Naive thymus-derived CD4-positive, alpha-beta T cell (primary cell): ENCODE results near the gene RAC2. TPM values are rescaled to one million over a fixed set of nuclear protein-coding genes. Genes with fewer than 3 reads are reported as not detected.
"Not testable (repeated sequence)": the region's sequence is repeated elsewhere in the genome, so short reads cannot be mapped to it uniquely, and the experiment has no call there.

Source experiments
- ATAC-seq: fragments of 150-1000 bp; cut with Tn5 transposase; 2 replicates; pipeline ENCODE4 v1.10.0; 2021; ENCODE audit warnings: mild to moderate bottlenecking, moderate library complexity
- CTCF ChIA-PET: fragments of 350-600 bp; sonication (Branson Sonifier 250); formaldehyde crosslinking; loops from one replicate; lab custom pipeline; 2021; ENCODE audit warnings: antibody characterized with exemption; lab: Charles Lee
- POLR2A ChIA-PET: fragments of 350-600 bp; sonication (Branson Sonifier 250); formaldehyde crosslinking; loops from one replicate; lab custom pipeline; 2021; ENCODE audit warnings: antibody characterized with exemption, inconsistent platforms; lab: Charles Lee
- DNase-seq, 9 donors: peaks; one replicate each; pipeline versions ENCODE4 v3.0.0 to v3.0.0-alpha.2; 2020 to 2022; ENCODE audit warnings: mixed read lengths in 1 of 9
- H3K27ac ChIP-seq: one replicate; pipeline ENCODE4 v1.7.0; 2013; ENCODE audit warnings: mild to moderate bottlenecking, low read depth, low read length, moderate library complexity
- H3K27me3 ChIP-seq, 2 donors: one replicate each; pipeline ENCODE4 v1.7.0; 2013; ENCODE audit warnings: low read length in 2 of 2, mild to moderate bottlenecking in 2 of 2, moderate library complexity in 2 of 2; ENCODE audit not compliant: control insufficient read depth in 2 of 2, insufficient read depth in 2 of 2
- H3K36me3 ChIP-seq, 3 experiments: 1 replicate in 2 of 3; 2 replicates in 1 of 3; pipeline ENCODE4 v1.7.0; 2013; ENCODE audit warnings: low read length in 3 of 3, mild to moderate bottlenecking in 3 of 3, moderate library complexity in 1 of 3; ENCODE audit not compliant: insufficient read depth in 3 of 3, control insufficient read depth in 2 of 3
- H3K4me1 ChIP-seq, 2 donors: one replicate each; pipeline ENCODE4 v1.7.0; 2013; ENCODE audit warnings: low read length in 2 of 2, mild to moderate bottlenecking in 2 of 2, moderate library complexity in 1 of 2; ENCODE audit not compliant: control insufficient read depth in 2 of 2, insufficient read depth in 2 of 2
- H3K4me3 ChIP-seq: 2 replicates; pipeline ENCODE4 v1.7.0; 2013; ENCODE audit warnings: mild to moderate bottlenecking, low read length
- H3K9me3 ChIP-seq, 3 experiments: 1 replicate in 2 of 3; 2 replicates in 1 of 3; pipeline ENCODE4 v1.7.0; 2013; ENCODE audit warnings: low read length in 3 of 3; ENCODE audit not compliant: control insufficient read depth in 2 of 3
- H3K27ac Mint-ChIP-seq, 9 donors: one replicate each; pipeline ENCODE4 v1.8.0; 2020 to 2022; ENCODE audit warnings: mixed read lengths in 9 of 9, mild to moderate bottlenecking in 8 of 9, moderate library complexity in 5 of 9, inconsistent platforms in 2 of 9
- H3K27me3 Mint-ChIP-seq, 5 donors: one replicate each; pipeline ENCODE4 v1.8.0; 2021 to 2022; ENCODE audit warnings: mixed read lengths in 5 of 5, mild to moderate bottlenecking in 1 of 5
- H3K36me3 Mint-ChIP-seq, 5 donors: one replicate each; pipeline ENCODE4 v1.8.0; 2020 to 2022; ENCODE audit warnings: mixed read lengths in 5 of 5, mild to moderate bottlenecking in 3 of 5, inconsistent platforms in 1 of 5
- H3K4me1 Mint-ChIP-seq, 7 donors: one replicate each; pipeline ENCODE4 v1.8.0; 2020 to 2022; ENCODE audit warnings: mixed read lengths in 7 of 7, mild to moderate bottlenecking in 3 of 7, inconsistent platforms in 1 of 7
- H3K4me3 Mint-ChIP-seq, 10 donors: one replicate each; pipeline ENCODE4 v1.8.0; 2020 to 2022; ENCODE audit warnings: mild to moderate bottlenecking in 10 of 10, mixed read lengths in 10 of 10, moderate library complexity in 6 of 10, inconsistent platforms in 2 of 10
- H3K9me3 Mint-ChIP-seq, 11 donors: one replicate each; pipeline ENCODE4 v1.8.0; 2020 to 2022; ENCODE audit warnings: mixed read lengths in 11 of 11, mild to moderate bottlenecking in 4 of 11, inconsistent platforms in 1 of 11, moderate library complexity in 1 of 11
- intact Hi-C, 2 donors: fragments of 100-400 bp; cut with micrococcal nuclease; formaldehyde crosslinking; loops; one replicate each; pipeline ENCODE4 v1.15.1; 2023
- polyA plus RNA-seq, 2 donors: library from polyadenylated mRNA; unstranded; fragments of 300-500 nt; fragmentation: Illumina TruSeq; gene quantifications; one replicate each; pipeline ENCODE4 v1.2.3, GENCODE V29; 2021
- total RNA-seq, 6 experiments: library from RNA in 5 of 6; stranded (reverse) in 5 of 6; gene quantifications; 1 replicate in 5 of 6; 2 replicates in 1 of 6; pipeline ENCODE4 v1.2.3 and lab custom pipeline; 2021 to 2026

RAC2 gene
- total and polyA plus RNA-seq, 7 experiments from 2014 or later = 263 to 886 (median 468) TPM

DNA sequence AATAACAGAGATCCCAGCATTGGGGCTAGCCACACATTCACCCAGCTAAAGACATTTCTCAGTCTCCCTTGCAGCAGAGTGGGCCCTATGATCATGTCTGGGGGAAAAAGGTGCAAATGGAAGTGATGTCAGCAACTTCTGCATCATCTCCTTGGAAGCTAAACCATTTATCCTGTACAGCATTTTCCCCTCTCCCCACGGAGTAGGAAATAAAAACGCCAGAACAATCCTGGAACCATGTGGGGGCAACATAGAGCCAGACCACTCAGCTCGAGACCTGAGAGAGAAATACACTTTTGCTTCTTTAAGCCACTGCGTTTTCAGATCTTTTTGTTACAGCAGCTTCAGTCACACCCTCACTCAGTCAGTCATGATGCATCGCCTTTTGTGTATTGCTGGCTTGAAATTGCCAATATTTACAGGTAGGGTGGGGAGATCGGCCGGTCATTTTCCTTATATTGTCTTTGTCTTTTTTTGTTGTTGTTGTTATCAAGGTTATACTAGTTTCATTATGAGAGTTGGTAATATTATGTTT lies 9.1 kb upstream of the RAC2 start:
- H3K4me3 ChIP-seq = no peak overlapping the region
- H3K27ac ChIP-seq = no peak overlapping the region
- H3K9me3 ChIP-seq = no peaks in the 10 kb centered on the region
- H3K4me1 ChIP-seq = no peaks in the 10 kb centered on the region
- ATAC-seq (no peak), DNase-seq (no peak)
- H3K4me3 Mint-ChIP-seq = no peak overlapping the region
- H3K36me3 Mint-ChIP-seq = no peaks in the 10 kb centered on the region
- no peak overlapping the region for H3K27ac Mint-ChIP-seq
- POLR2A ChIA-PET = interaction anchor here (1.1 kb wide), 1 partner anchor 31 kb away, joined by 3 read pairs; no protein-coding TSS in a partner anchor
- peaks cover 0 to 1% (median 0%) of the 10 kb centered on the region in 11 donors for H3K9me3 Mint-ChIP-seq
- H3K27me3 ChIP-seq = no peaks in the 10 kb centered on the region
- intact Hi-C loops = no loop called here
- peaks cover 0 to 11% (median 0%) of the 10 kb centered on the region in 5 donors for H3K27me3 Mint-ChIP-seq
- peaks cover 0 to 18% (median 12%) of the 10 kb centered on the region in 7 donors for H3K4me1 Mint-ChIP-seq
- H3K36me3 ChIP-seq = no peaks in the 10 kb centered on the region
- CTCF ChIA-PET = interaction anchor here (1.0 to 1.4 kb wide), 3 partner anchors 9 to 11 kb away, joined by 3 to 4 read pairs (median 4); partner anchors contain the start of gene RAC2

GRCh38 chr22:37251836-37252235 lies 7.8 kb upstream of the RAC2 start:
- H3K27me3 ChIP-seq, H3K9me3 ChIP-seq, H3K4me3 Mint-ChIP-seq, DNase-seq, H3K27ac ChIP-seq, H3K4me1 ChIP-seq, intact Hi-C loops, H3K36me3 ChIP-seq, H3K27ac Mint-ChIP-seq, H3K4me3 ChIP-seq, H3K9me3 Mint-ChIP-seq, H3K36me3 Mint-ChIP-seq, ATAC-seq: not testable (repeated sequence)
- CTCF ChIA-PET = interaction anchor here (0.7 to 1.4 kb wide), 4 partner anchors 8 to 16 kb away, joined by 3 to 5 read pairs (median 4); partner anchors contain the start of gene RAC2
- Mint-ChIP-seq H3K27me3 (peaks cover 0 to 11% (median 0%) of the 10 kb centered on the region in 5 donors), H3K4me1 (peaks cover 0 to 14% (median 13%) of the 10 kb centered on the region in 7 donors)
- POLR2A ChIA-PET = interaction anchor here (0.6 to 1.1 kb wide), 2 partner anchors 29 to 214 kb away, joined by 3 read pairs; no protein-coding TSS in a partner anchor

DNA sequence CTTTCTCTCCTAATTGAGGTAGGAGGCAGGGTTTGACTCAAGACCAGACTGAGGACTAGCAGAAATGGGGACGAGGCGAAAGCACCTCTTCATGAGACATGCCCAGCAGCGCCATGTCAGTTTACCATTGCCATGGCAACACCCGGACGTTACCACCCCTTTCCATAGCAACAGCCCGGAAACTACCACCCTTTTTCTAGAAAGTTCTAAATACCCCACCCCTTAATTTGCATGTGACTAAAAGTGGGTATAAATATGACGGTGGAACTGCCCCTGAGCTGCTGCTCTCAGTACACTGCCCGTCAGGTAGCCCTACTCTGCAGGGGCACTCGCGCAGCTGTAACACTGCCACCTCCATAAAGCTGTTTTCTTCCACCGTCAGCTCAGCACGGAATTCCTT lies 5.9 kb upstream of the RAC2 start:
- H3K4me1 ChIP-seq = peaks cover 4 to 6% of the 10 kb centered on the region in 2 donors
- ChIA-PET POLR2A (interaction anchor here (1.0 kb wide), 1 partner anchor 12 kb away, joined by 11 read pairs; no protein-coding TSS in a partner anchor), CTCF (interaction anchor here (1.0 to 1.5 kb wide), 2 partner anchors 10 to 18 kb away, joined by 3 to 6 read pairs; no protein-coding TSS in a partner anchor)
- DNase-seq (no peak), ATAC-seq (no peak)
- Mint-ChIP-seq H3K27ac (peak overlapping the region in 1 of 9 donors; percentile 32), H3K27me3 (peaks cover 0 to 6% (median 0%) of the 10 kb centered on the region in 5 donors), H3K4me3 (no peak overlapping the region), H3K4me1 (peaks cover 4 to 15% (median 13%) of the 10 kb centered on the region in 7 donors), H3K9me3 (no peaks in the 10 kb centered on the region), H3K36me3 (no peaks in the 10 kb centered on the region)
- H3K36me3 ChIP-seq = no peaks in the 10 kb centered on the region
- H3K9me3 ChIP-seq = no peaks in the 10 kb centered on the region
- no peak overlapping the region for H3K4me3 ChIP-seq
- intact Hi-C loops = no loop called here
- H3K27me3 ChIP-seq = no peaks in the 10 kb centered on the region
- H3K27ac ChIP-seq = no peak overlapping the region

GRCh38 chr22:37248251-37248650 lies 4.2 kb upstream of the RAC2 start:
- Mint-ChIP-seq H3K27ac (no peak overlapping the region), H3K27me3 (peaks cover 0 to 6% (median 0%) of the 10 kb centered on the region in 5 donors), H3K4me1 (peaks cover 8 to 23% (median 17%) of the 10 kb centered on the region in 7 donors), H3K36me3 (peaks cover 0 to 4% (median 0%) of the 10 kb centered on the region in 5 donors), H3K4me3 (peak overlapping the region in 1 of 10 donors; percentile 16), H3K9me3 (no peaks in the 10 kb centered on the region)
- no peaks in the 10 kb centered on the region for H3K27me3 ChIP-seq
- H3K4me3 ChIP-seq = no peak overlapping the region
- H3K27ac ChIP-seq = no peak overlapping the region
- H3K36me3 ChIP-seq = no peaks in the 10 kb centered on the region
- POLR2A ChIA-PET = no interaction called here
- intact Hi-C loops = no loop called here
- CTCF ChIA-PET = interaction anchor here (0.5 to 2.4 kb wide), 5 partner anchors 11 to 327 kb away, joined by 3 to 13 read pairs (median 3); no protein-coding TSS in a partner anchor
- DNase-seq (no peak), ATAC-seq (no peak)
- H3K9me3 ChIP-seq = no peaks in the 10 kb centered on the region
- H3K4me1 ChIP-seq = peaks cover 14 to 15% of the 10 kb centered on the region in 2 donors

DNA sequence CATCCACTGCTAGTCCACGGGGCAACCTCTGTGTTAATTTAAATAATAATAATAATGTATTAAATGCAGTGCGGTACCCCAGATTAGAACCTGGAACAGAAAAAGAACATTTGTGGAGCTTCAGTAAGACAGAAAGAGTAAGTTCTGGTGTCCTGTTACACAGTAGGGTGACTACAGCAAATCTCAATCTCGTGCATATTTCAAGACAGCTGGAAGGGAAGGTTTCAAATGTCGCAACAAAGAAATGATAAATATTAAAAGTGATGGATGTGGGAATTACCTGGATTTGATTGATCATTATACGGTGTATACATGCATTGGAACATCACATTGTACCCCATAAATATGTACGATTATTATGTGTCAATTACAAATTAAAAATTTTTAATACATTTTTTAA lies 1.7 kb upstream of the RAC2 start:
- DNase-seq (no peak), ATAC-seq (no peak)
- Mint-ChIP-seq H3K27ac (peak overlapping the region in 4 of 9 donors; percentile 91 to 99 (median 97)), H3K36me3 (peaks cover 5 to 26% (median 10%) of the 10 kb centered on the region in 5 donors), H3K9me3 (no peaks in the 10 kb centered on the region), H3K4me1 (peaks cover 23 to 39% (median 36%) of the 10 kb centered on the region in 7 donors), H3K27me3 (no peaks in the 10 kb centered on the region), H3K4me3 (peak overlapping the region in 1 of 10 donors; percentile 86)
- Histone ChIP-seq H3K4me1 (peaks cover 29% of the 10 kb centered on the region in 2 donors), H3K36me3 (peaks cover 6 to 12% (median 8%) of the 10 kb centered on the region in 3 experiments), H3K9me3 (no peaks in the 10 kb centered on the region), H3K27ac (peak overlapping the region; percentile 86), H3K4me3 (no peak overlapping the region), H3K27me3 (no peaks in the 10 kb centered on the region)
- intact Hi-C loops = no loop called here
- ChIA-PET CTCF (interaction anchor here (0.8 to 10.3 kb wide), 5 partner anchors 15 to 213 kb away, joined by 3 to 184 read pairs (median 15); no protein-coding TSS in a partner anchor), POLR2A (interaction anchor here (2.5 to 10.8 kb wide), 6 partner anchors 10 to 46 kb away, joined by 6 to 335 read pairs (median 130); no protein-coding TSS in a partner anchor)

GRCh38 chr22:37244922-37245722 lies 1.1 kb upstream of the RAC2 start:
- no peak overlapping the region for H3K4me3 ChIP-seq
- H3K4me3 Mint-ChIP-seq = peak overlapping the region; percentile 86 to 99 (median 98)
- no peaks in the 10 kb centered on the region for H3K27me3 Mint-ChIP-seq
- peaks cover 11 to 18% (median 14%) of the 10 kb centered on the region in 3 experiments for H3K36me3 ChIP-seq
- H3K36me3 Mint-ChIP-seq = peaks cover 9 to 32% (median 16%) of the 10 kb centered on the region in 5 donors
- H3K4me1 ChIP-seq = peaks cover 35% of the 10 kb centered on the region in 2 donors
- H3K27ac Mint-ChIP-seq = peak overlapping the region; percentile 89 to 99 (median 97)
- H3K4me1 Mint-ChIP-seq = peaks cover 29 to 46% (median 42%) of the 10 kb centered on the region in 7 donors
- H3K9me3 ChIP-seq = no peaks in the 10 kb centered on the region
- POLR2A ChIA-PET = interaction anchor here (0.8 to 10.8 kb wide), 15 partner anchors 9 to 321 kb away, joined by 3 to 335 read pairs (median 7); partner anchors contain the start of gene MFNG
- ATAC-seq (no peak), DNase-seq (peak in 1 of 9 donors; percentile 32)
- H3K27ac ChIP-seq = peak overlapping the region; percentile 86
- CTCF ChIA-PET = interaction anchor here (0.6 to 10.3 kb wide), 11 partner anchors 15 to 735 kb away, joined by 3 to 184 read pairs (median 4); no protein-coding TSS in a partner anchor
- H3K27me3 ChIP-seq = no peaks in the 10 kb centered on the region
- intact Hi-C loops = loop anchor here (1.0 to 5.0 kb wide), 8 partner anchors 14 to 502 kb away; partner anchors contain the start of genes GGA1 (in 2 of the 2) and IL2RB (in 1 of the 2)
- no peaks in the 10 kb centered on the region for H3K9me3 Mint-ChIP-seq
